Stomach (tissue), 9 donors: ENCODE data around the gene GAMT. TPM values are rescaled to one million over a fixed set of nuclear protein-coding genes. Genes with fewer than 3 reads are reported as not detected.
"Not testable (repeated sequence)": the region's sequence is repeated elsewhere in the genome, so short reads cannot be mapped to it uniquely, and the experiment has no call there.

Source experiments
- DNase-seq, 2 donors: peaks; one replicate each; pipeline versions ENCODE4 v3.0.0 to v3.0.0-alpha.2; 2013 to 2019
- H3K27ac ChIP-seq, 5 donors: fragments of 200-600 bp in 4 of 5; sonication (generic) in 4 of 5; one replicate each; pipeline ENCODE4 v1.5.1; 2013 to 2019; ENCODE audit warnings: mild to moderate bottlenecking in 1 of 5, moderate library complexity in 1 of 5
- H3K27me3 ChIP-seq, 3 donors: fragments of 200-600 bp; sonication (generic); one replicate each; pipeline ENCODE4 v1.5.1; 2017 to 2019; ENCODE audit warnings: mixed run types in 1 of 3
- H3K36me3 ChIP-seq, 4 donors: fragments of 200-600 bp; sonication (generic); 1 replicate in 3 of 4; 2 replicates in 1 of 4; pipeline ENCODE4 v1.5.1; 2016 to 2019
- H3K4me1 ChIP-seq, 4 donors: fragments of 200-600 bp; sonication (generic); one replicate each; pipeline ENCODE4 v1.5.1; 2016 to 2019
- H3K4me3 ChIP-seq, 4 donors: fragments of 200-600 bp; sonication (generic) in 3 of 4; one replicate each; pipeline ENCODE4 v1.5.1; 2016 to 2019; ENCODE audit warnings: mild to moderate bottlenecking in 1 of 4
- H3K9me3 ChIP-seq, 4 donors: fragments of 200-600 bp; sonication (generic); one replicate each; pipeline ENCODE4 v1.5.1; 2016 to 2019
- CTCF ChIP-seq, 7 experiments: fragments of 450-650 bp in 4 of 7; fragments of 200-600 bp in 3 of 7; sonication (generic) in 3 of 7; IDR thresholded peaks; one replicate each; pipeline ENCODE4 v1.5.1; 2016 to 2019; ENCODE audit warnings: antibody characterized with exemption in 7 of 7, control low read depth in 2 of 7, mild to moderate bottlenecking in 1 of 7
- EP300 ChIP-seq: sonication (generic); formaldehyde crosslinking; IDR thresholded peaks from one replicate; pipeline ENCODE4 v1.6.1; 2017; ENCODE audit warnings: antibody characterized with exemption
- POLR2A ChIP-seq, 4 donors: fragments of 450-650 bp; IDR thresholded peaks; one replicate each; pipeline ENCODE4 v1.6.1; 2016; ENCODE audit warnings: antibody characterized with exemption in 4 of 4, control low read depth in 2 of 4, mild to moderate bottlenecking in 1 of 4, moderate library complexity in 1 of 4
- POLR2AphosphoS5 ChIP-seq, 3 donors: sonication (generic); formaldehyde crosslinking; IDR thresholded peaks; one replicate each; pipeline ENCODE4 v1.6.1; 2016; ENCODE audit warnings: antibody characterized with exemption in 3 of 3
- WGBS, 5 donors: extraction: QIAGEN DNeasy Blood & Tissue Kit in 3 of 5; methylation state at CpG; one replicate each; pipeline versions ENCODE4 v1.1.5 to v1.1.7; 2013 to 2018; 5-methylcytosine and 5-hydroxymethylcytosine counted together
- intact Hi-C: fragments of 100-400 bp; cut with DNase I; formaldehyde crosslinking; loops from one replicate; pipeline ENCODE4 v1.15.1; 2023; ENCODE audit warnings: low total_unique reads
- polyA plus RNA-seq, 3 donors: library from polyadenylated mRNA; stranded (reverse); fragments of 200-250 nt; gene quantifications; one replicate each; pipeline ENCODE4 v1.2.3, GENCODE V29; 2013
- total RNA-seq, 5 donors: library from RNA; depleted of rRNA; stranded (reverse); fragments of >200 nt; gene quantifications; one replicate each; pipeline versions ENCODE4 v1.1.0 to v1.2.3, GENCODE V29; 2014 to 2016
- donor health status: healthy with polysubstance abuse.
- donor health status: Bipolar disorder and iron deficiency.
- donor health status: healthy.

GAMT gene
- total and polyA plus RNA-seq, 8 donors = 2.6 to 102 (median 21.2) TPM; not detected in 2

- Histone ChIP-seq H3K9me3 (no peaks in the 10 kb centered on the region), H3K4me3 (no peak overlapping the region), H3K27me3 (no peaks in the 10 kb centered on the region), H3K4me1 (peaks cover 17 to 31% (median 23%) of the 10 kb centered on the region in 4 donors), H3K36me3 (peaks cover 73 to 94% (median 90%) of the 10 kb centered on the region in 4 donors), H3K27ac (no peak overlapping the region)
- intact Hi-C loops = no loop called here
- no peak for TF ChIP-seq EP300
- no peak for TF ChIP-seq CTCF (IDR thresholded peaks at IDR 0.05)
- no peak for TF ChIP-seq POLR2AphosphoS5 (IDR thresholded peaks at IDR 0.05)
- no peak for TF ChIP-seq POLR2A (IDR thresholded peaks at IDR 0.05)
- WGBS, 5 donors = 89 to 93% (median 91%) methylated on average over 10 to 22 of the region's 22 CpGs; no CpG with 5 or more reads in 1 of the 5 donors
- no peak for DNase-seq
Observed at GRCh38 chr19:1421958-1422305, 20.6 kb upstream of the GAMT start.

- intact Hi-C loops = no loop called here
- peaks cover 23 to 36% (median 28%) of the 10 kb centered on the region in 4 donors for H3K4me1 ChIP-seq
- H3K27me3 ChIP-seq = no peaks in the 10 kb centered on the region
- TF ChIP-seq POLR2AphosphoS5 (IDR thresholded peaks at IDR 0.05) = no peak
- peaks cover 72 to 92% (median 84%) of the 10 kb centered on the region in 4 donors for H3K36me3 ChIP-seq
- no peak overlapping the region for H3K4me3 ChIP-seq
- H3K27ac ChIP-seq = no peak overlapping the region
- H3K9me3 ChIP-seq = no peaks in the 10 kb centered on the region
- DNase-seq = no peak
- WGBS, 5 donors = 92 to 95% (median 93%) methylated on average over 9 to 37 of the region's 37 CpGs
Observed at GRCh38 chr19:1421218-1421957, 20.0 kb upstream of the GAMT start.

GRCh38 chr19:1420590-1420989 is 19.2 kb upstream of the GAMT start:
- H3K4me1 ChIP-seq = peaks cover 30 to 44% (median 36%) of the 10 kb centered on the region in 4 donors
- no peaks in the 10 kb centered on the region for H3K9me3 ChIP-seq
- no peak for TF ChIP-seq EP300
- TF ChIP-seq POLR2AphosphoS5 (IDR thresholded peaks at IDR 0.05) = no peak
- no peak for TF ChIP-seq POLR2A (IDR thresholded peaks at IDR 0.05)
- no peak for TF ChIP-seq CTCF (IDR thresholded peaks at IDR 0.05)
- H3K4me3 ChIP-seq = no peak overlapping the region
- DNase-seq = no peak
- intact Hi-C loops = no loop called here
- H3K27ac ChIP-seq = no peak overlapping the region
- 92 to 96% (median 93%) methylated on average over 15 of the region's 15 CpGs for WGBS, 5 donors
- H3K27me3 ChIP-seq = no peaks in the 10 kb centered on the region
- H3K36me3 ChIP-seq = peaks cover 65 to 85% (median 76%) of the 10 kb centered on the region in 4 donors

GRCh38 chr19:1420085-1420484 is 18.7 kb upstream of the GAMT start:
- Histone ChIP-seq H3K4me1 (peaks cover 34 to 50% (median 41%) of the 10 kb centered on the region in 4 donors), H3K36me3 (peaks cover 60 to 80% (median 71%) of the 10 kb centered on the region in 4 donors)
- DNase-seq, H3K27me3 ChIP-seq, H3K4me3 ChIP-seq, H3K9me3 ChIP-seq, H3K27ac ChIP-seq, intact Hi-C loops: not testable (repeated sequence)
- 95 to 97% (median 96%) methylated on average over 19 to 27 of the region's 43 CpGs for WGBS, 5 donors

- 85 to 89% (median 86%) methylated on average over 15 to 21 of the region's 21 CpGs for WGBS, 5 donors
- Histone ChIP-seq H3K36me3 (peaks cover 52 to 72% (median 62%) of the 10 kb centered on the region in 4 donors), H3K27me3 (no peaks in the 10 kb centered on the region), H3K27ac (peak overlapping the region in 1 of 5 donors; percentile 30), H3K9me3 (no peaks in the 10 kb centered on the region), H3K4me3 (no peak overlapping the region), H3K4me1 (peaks cover 43 to 56% (median 51%) of the 10 kb centered on the region in 4 donors)
- no peak for TF ChIP-seq POLR2AphosphoS5 (IDR thresholded peaks at IDR 0.05)
- no peak for TF ChIP-seq CTCF (IDR thresholded peaks at IDR 0.05)
- no peak for TF ChIP-seq EP300
- TF ChIP-seq POLR2A (IDR thresholded peaks at IDR 0.05) = no peak
- intact Hi-C loops = no loop called here
- DNase-seq = no peak
Observed at GRCh38 chr19:1418951-1419738, 17.8 kb upstream of the GAMT start.
